Central memory CD8-positive, alpha-beta T cell (primary cell): ENCODE measurements around the gene NELL1.

Experiments used
- ATAC-seq: fragments of 150-1000 bp; cut with Tn5 transposase; replicated peaks from 2 replicates; pipeline ENCODE4 v1.10.0; 2022; ENCODE audit warnings: mild to moderate bottlenecking, moderate FRiP score, moderate number of reproducible peaks; ENCODE audit not compliant: poor library complexity, severe bottlenecking; ENCODE audit errors: extremely low read depth
- DNase-seq, 2 donors: peaks; one replicate each; pipeline ENCODE4 v3.0.0; 2021; ENCODE audit warnings: low spot score in 2 of 2
- H3K27ac Mint-ChIP-seq: one replicate; pipeline ENCODE4 v1.8.0; 2022; ENCODE audit warnings: low read depth, mild to moderate bottlenecking, moderate library complexity, mixed read lengths
- H3K27me3 Mint-ChIP-seq: one replicate; pipeline ENCODE4 v1.8.0; 2022; ENCODE audit warnings: mixed read lengths
- H3K36me3 Mint-ChIP-seq: one replicate; pipeline ENCODE4 v1.8.0; 2022; ENCODE audit warnings: mild to moderate bottlenecking, moderate library complexity, mixed read lengths; ENCODE audit not compliant: insufficient read depth
- H3K4me1 Mint-ChIP-seq: one replicate; pipeline ENCODE4 v1.8.0; 2022; ENCODE audit warnings: mixed read lengths
- H3K4me3 Mint-ChIP-seq: one replicate; pipeline ENCODE4 v1.8.0; 2022; ENCODE audit warnings: mild to moderate bottlenecking, moderate library complexity, mixed read lengths
- H3K9me3 Mint-ChIP-seq: one replicate; pipeline ENCODE4 v1.8.0; 2022; ENCODE audit warnings: mixed read lengths

The NELL1 gene

DNA sequence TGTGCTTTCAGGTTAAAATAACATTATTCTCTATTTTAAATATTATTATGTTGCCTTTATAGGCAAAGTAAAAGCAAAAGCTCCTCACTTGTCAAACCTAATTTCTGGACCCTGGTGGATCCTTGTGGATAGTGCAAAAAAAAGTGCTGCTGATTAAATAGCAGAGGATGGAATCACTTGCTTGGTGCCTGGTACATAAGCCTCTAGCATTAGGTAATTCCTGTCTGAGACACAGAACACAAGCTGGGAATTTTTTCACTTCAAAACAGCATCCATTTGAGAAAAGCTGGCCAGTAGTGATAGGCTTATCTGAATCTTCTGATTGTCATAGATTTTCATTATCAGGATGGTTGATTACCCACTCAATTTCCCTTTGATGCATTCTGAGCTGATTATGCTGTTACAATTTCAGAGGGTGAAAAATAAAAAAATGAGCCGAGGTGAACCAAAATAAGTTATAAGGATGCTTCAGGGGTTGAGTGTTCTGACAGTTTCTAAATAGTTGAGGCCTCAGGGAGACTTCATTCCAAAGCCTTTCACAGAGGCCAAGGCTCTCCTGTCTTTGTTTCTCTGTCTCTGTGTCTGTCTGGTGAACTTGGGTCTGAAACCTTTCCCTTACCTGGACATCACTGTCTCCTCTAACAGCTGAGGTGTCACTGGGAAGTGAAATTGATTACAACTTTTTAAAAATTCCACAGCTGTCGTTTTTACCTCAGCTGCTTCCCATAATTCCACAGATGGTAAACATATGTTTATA is 242.9 kb downstream of the NELL1 start:
- Mint-ChIP-seq H3K27ac (no peak overlapping the region), H3K9me3 (peaks cover 6% of the 10 kb centered on the region), H3K4me3 (no peak overlapping the region), H3K27me3 (no peaks in the 10 kb centered on the region), H3K4me1 (no peaks in the 10 kb centered on the region), H3K36me3 (no peaks in the 10 kb centered on the region)
- DNase-seq (no peak), ATAC-seq (no peak)

DNA sequence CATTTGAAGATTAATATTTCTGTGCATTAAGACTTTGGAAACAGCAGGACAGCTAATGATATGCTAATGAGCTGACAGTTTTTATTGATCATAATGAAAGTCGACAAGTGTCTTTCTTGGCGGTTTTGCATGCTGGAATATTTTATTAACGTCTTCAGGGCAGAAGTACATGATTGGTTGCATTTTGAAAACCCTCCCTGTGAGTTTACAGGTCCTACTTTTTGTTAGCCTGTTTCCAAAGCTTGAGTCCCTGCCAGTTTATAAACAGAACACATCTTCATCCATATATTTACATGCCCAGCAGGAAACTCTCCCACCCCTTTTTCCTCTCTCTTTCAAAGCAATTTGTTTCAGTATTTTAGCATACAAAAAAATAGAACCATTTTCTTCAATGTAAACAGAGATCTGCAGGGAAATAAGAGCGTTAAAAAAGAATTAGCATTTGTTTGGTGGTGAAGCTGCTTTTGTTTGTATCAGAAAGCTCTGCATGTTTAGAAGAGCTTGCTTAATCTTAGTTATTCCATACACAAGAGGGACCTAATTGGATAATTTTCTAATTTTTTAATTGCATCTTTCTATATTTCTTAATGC is 243.6 kb downstream of the NELL1 start:
- no peak for ATAC-seq
- H3K27me3 Mint-ChIP-seq: no peaks in the 10 kb centered on the region
- H3K27ac Mint-ChIP-seq: no peak overlapping the region
- no peak for DNase-seq
- H3K4me1 Mint-ChIP-seq: no peaks in the 10 kb centered on the region
- H3K36me3 Mint-ChIP-seq: no peaks in the 10 kb centered on the region
- peaks cover 2% of the 10 kb centered on the region for H3K9me3 Mint-ChIP-seq
- H3K4me3 Mint-ChIP-seq: no peak overlapping the region

DNA sequence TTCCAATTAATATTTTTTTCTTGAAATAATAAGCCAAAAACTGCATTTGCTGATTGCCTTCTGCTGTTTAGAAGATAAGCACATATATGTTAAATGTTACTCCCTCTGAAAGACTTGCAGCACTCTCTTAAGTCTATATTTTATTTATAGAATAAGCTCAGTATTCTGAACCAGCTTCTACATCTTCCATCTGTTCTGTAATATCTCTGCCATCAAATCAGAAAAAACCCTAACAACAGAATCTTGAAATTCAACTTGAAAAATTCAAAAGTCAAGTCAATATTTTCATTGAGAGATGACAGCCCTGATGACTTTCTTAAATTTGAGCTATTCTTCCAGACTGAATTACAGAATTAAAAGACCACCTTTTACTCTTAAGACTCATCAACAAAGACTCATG is 247.9 kb downstream of the NELL1 start:
- Mint-ChIP-seq H3K9me3 (peaks cover 7% of the 10 kb centered on the region), H3K36me3 (no peaks in the 10 kb centered on the region), H3K4me3 (no peak overlapping the region), H3K27me3 (no peaks in the 10 kb centered on the region), H3K4me1 (no peaks in the 10 kb centered on the region), H3K27ac (no peak overlapping the region)
- no peak for ATAC-seq
- DNase-seq: no peak

DNA sequence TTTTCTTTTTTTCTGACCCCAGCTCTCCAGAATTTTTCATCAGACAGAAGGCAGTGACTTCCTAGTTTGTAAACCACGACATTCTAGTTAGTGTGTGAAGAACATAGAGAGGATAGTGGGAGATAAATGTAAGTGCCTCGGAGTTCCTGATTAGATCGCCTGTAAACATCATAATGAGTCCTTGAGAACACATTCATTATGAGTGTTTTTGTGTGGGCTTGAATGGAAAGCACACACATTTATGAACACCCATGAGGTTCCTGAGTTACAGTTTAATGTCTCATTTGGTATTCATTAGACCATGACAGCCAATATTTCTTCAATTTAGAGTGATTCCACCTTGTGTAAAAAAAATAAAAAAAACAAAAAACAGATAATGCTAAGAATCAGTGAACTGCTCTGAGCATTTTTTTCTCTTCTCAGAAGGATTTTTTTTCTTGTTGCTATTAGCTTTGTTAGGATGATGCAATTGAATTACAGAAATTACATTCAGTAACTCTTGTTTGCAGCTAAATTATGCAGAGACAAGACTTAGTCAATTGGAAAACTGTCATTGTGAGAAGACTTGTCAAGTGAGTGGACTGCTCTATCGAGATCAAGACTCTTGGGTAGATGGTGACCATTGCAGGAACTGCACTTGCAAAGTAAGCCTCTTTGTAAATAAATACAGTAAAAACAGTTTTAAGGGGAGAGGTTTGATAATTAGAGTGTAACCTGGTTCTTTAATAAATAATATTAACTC is 257.6 kb downstream of the NELL1 start:
- Mint-ChIP-seq H3K36me3 (no peaks in the 10 kb centered on the region), H3K9me3 (peaks cover 11% of the 10 kb centered on the region), H3K27ac (no peak overlapping the region), H3K27me3 (no peaks in the 10 kb centered on the region), H3K4me1 (no peaks in the 10 kb centered on the region), H3K4me3 (no peak overlapping the region)
- ATAC-seq: no peak
- no peak for DNase-seq

DNA sequence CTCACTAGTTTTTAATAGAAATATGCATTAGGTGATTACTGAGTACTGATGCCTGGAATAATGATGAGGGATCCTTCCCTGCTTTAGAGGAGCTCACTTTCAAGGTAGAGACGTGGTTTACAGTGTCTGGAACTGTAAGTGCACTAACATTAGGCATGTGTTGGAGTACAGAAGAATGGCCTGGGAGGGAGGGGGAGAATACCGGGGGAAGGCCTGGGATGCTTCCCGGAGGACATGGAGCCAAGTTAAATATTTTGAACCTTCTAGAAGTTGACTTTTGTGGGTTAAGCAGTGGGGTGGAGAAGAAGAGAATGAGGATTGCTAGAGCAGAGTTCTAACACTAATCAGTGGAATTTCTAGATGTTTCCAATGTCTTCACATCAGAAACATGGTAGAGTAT is 261.6 kb downstream of the NELL1 start:
- no peak overlapping the region for H3K4me3 Mint-ChIP-seq
- ATAC-seq (no peak), DNase-seq (no peak)
- no peaks in the 10 kb centered on the region for H3K36me3 Mint-ChIP-seq
- H3K4me1 Mint-ChIP-seq: no peaks in the 10 kb centered on the region
- H3K9me3 Mint-ChIP-seq: peaks cover 29% of the 10 kb centered on the region
- no peaks in the 10 kb centered on the region for H3K27me3 Mint-ChIP-seq
- H3K27ac Mint-ChIP-seq: no peak overlapping the region

DNA sequence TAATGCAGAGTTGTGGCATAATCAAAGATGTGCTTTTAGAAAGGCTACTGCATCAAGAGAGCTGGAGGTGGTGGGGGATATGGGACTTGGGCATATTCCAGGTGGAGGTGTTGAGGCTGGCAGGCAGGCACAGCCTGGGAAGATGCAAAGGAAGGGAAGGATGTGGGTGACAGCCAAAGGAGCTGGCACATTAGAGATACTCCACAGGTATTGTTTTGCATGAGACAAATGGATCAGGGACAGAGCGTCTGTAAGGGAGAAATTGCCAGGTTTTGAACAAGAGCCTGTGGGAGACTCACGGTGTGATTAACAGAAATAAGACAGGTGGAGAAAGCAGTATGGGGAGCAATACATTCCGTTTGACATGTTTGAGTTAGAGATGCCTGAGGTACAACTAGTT is 263.7 kb downstream of the NELL1 start:
- H3K9me3 Mint-ChIP-seq: peaks cover 24% of the 10 kb centered on the region
- no peak for ATAC-seq
- no peak overlapping the region for H3K27ac Mint-ChIP-seq
- no peaks in the 10 kb centered on the region for H3K36me3 Mint-ChIP-seq
- no peak overlapping the region for H3K4me3 Mint-ChIP-seq
- no peaks in the 10 kb centered on the region for H3K4me1 Mint-ChIP-seq
- DNase-seq: no peak
- no peaks in the 10 kb centered on the region for H3K27me3 Mint-ChIP-seq

DNA sequence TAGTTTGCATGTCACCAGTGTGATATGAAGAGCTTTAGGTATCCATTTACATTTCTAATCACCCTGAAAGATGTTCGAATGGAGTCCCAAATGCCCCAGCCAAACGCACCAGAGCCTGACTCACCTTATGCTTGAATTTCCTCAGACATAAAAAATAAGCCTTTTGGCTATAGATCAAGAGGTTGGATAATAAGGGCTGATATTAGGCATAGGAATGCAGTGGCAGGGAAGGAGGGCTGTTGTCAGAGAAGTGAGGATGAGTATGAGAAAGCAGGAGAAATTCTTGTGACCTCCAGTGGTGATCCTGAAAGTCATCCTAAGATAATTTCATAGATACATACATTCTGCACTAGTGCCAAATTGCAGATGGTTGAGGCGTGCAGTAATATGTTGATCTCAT is 264.6 kb downstream of the NELL1 start:
- DNase-seq: no peak
- ATAC-seq: no peak
- Mint-ChIP-seq H3K27me3 (no peaks in the 10 kb centered on the region), H3K4me3 (no peak overlapping the region), H3K27ac (no peak overlapping the region), H3K4me1 (no peaks in the 10 kb centered on the region), H3K9me3 (peaks cover 28% of the 10 kb centered on the region), H3K36me3 (no peaks in the 10 kb centered on the region)

DNA sequence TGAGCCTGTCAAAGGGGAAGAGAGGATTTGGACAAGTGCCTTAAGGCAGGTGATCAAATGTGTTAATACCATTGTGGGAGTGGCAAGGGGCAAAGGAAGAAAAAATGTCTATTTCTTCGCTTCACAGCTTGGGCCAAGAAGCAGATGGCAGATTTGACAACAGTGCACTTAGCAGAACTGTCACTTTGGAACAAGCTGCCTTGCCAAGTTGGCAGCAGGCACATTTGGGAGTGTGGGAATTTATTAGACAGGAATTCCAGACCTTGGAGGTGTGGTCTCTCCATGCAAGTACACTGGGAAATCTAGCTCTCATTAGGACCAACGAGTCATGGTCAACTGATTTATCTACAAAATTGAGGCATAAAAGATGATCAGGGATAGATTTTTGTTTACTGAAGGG is 265.1 kb downstream of the NELL1 start:
- Mint-ChIP-seq H3K27me3 (no peaks in the 10 kb centered on the region), H3K27ac (no peak overlapping the region), H3K4me1 (no peaks in the 10 kb centered on the region), H3K4me3 (no peak overlapping the region), H3K9me3 (peaks cover 33% of the 10 kb centered on the region), H3K36me3 (no peaks in the 10 kb centered on the region)
- ATAC-seq (no peak), DNase-seq (no peak)

DNA sequence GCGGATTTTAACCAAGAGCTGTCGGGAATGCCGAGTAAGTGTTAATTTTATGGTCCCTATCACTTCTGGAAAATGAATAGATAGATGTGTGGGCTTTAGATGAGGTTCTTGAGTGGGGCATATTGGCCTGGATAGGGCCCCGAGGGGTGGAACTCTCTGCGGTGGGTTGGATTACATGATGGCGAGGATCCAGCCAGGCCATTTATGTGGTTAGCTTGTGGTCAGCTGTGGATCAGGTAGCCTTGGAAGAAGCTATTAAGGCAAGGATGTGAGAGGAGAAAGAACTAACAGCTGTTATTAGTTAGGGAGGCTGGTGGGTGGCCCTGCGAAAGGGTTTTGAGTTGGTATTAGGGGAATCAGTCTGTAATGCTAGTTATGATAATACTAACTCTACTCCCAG is 268.4 kb downstream of the NELL1 start:
- DNase-seq: no peak
- Mint-ChIP-seq H3K4me1 (no peaks in the 10 kb centered on the region), H3K27me3 (no peaks in the 10 kb centered on the region), H3K9me3 (peaks cover 38% of the 10 kb centered on the region), H3K27ac (no peak overlapping the region), H3K36me3 (no peaks in the 10 kb centered on the region), H3K4me3 (no peak overlapping the region)
- ATAC-seq: no peak

DNA sequence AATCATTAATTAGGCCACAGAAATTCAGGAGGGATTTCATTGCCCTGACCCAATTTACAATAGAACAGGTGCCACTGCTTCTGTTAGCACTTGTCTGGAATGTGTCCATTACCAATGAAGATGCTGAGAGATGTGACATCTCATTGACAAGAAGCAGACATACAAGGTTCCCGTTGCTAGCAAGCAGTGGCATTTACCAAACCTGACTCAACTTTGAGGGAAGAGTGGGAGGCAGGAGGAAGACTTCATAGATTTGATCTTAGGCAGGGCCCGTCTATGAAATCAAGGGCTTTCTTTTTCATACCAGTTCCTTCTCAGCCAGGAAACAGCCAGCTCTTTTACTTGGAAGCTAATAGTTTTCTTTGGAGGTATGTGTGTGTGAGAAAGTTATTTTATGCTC is 280.2 kb downstream of the NELL1 start:
- H3K36me3 Mint-ChIP-seq: no peaks in the 10 kb centered on the region
- H3K27me3 Mint-ChIP-seq: no peaks in the 10 kb centered on the region
- H3K27ac Mint-ChIP-seq: no peak overlapping the region
- DNase-seq: no peak
- no peaks in the 10 kb centered on the region for H3K4me1 Mint-ChIP-seq
- H3K9me3 Mint-ChIP-seq: peaks cover 6% of the 10 kb centered on the region
- H3K4me3 Mint-ChIP-seq: no peak overlapping the region
- no peak for ATAC-seq

DNA sequence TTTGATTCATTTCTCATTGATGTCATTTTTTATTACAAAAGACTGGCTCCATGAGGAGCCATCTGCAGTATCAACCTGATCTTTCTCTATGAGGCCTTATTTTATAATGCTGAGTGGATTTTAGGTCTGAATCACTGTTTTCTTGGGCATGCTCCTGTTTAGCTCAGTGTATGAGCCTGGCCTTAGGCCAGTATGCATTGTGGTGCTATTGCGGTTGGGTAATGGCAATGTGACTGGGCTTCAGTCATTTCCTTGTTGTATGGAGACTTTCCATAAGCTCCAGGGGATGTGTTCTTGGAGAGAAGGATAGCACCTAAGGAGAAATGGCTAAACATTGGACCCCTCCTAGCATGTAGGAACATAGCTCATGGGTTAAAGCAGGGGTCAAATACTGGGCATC is 293.2 kb downstream of the NELL1 start:
- Mint-ChIP-seq H3K27ac (no peak overlapping the region), H3K4me3 (no peak overlapping the region), H3K27me3 (no peaks in the 10 kb centered on the region), H3K9me3 (peaks cover 11% of the 10 kb centered on the region), H3K36me3 (no peaks in the 10 kb centered on the region), H3K4me1 (no peaks in the 10 kb centered on the region)
- DNase-seq (no peak), ATAC-seq (no peak)

DNA sequence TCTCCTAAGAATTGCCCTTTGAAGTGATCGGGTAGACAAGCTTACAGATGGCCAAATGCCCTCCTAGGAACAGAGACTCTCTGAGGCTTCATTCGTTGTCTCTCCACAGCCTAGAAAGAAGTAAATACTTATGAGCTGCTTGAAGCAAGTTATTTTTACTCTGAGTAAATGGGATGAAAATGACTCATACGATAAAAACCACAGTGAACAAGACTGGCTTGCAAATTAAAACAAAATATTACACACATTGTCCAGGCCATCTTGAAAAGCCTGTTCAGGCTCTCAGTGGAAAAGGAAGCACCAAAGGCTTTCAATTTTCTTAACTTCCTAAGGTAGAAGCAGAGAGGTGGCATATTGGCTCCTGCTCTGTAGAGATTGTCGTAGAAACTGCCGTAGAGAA is 294.2 kb downstream of the NELL1 start:
- no peaks in the 10 kb centered on the region for H3K4me1 Mint-ChIP-seq
- H3K36me3 Mint-ChIP-seq: no peaks in the 10 kb centered on the region
- ATAC-seq (no peak), DNase-seq (no peak)
- H3K9me3 Mint-ChIP-seq: peaks cover 11% of the 10 kb centered on the region
- H3K27ac Mint-ChIP-seq: no peak overlapping the region
- no peak overlapping the region for H3K4me3 Mint-ChIP-seq
- H3K27me3 Mint-ChIP-seq: no peaks in the 10 kb centered on the region

DNA sequence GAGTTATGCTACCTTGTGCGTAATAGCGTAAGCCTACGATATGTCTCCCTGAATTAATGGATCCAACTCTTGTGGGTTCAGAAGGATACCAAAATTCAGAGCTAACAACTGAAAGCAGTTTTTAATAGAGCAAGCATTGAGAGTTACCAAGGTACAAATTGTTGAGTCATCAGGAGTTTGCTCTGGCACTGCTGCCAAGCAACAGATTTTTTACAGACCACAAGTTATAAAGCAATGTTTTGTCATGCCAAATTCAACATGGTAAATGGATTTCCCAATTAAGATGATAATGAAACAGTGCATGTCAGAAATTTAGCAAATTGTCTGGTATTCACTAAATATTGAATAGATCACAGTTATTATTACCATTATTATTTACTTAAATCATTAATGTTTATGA is 295.6 kb downstream of the NELL1 start:
- Mint-ChIP-seq H3K9me3 (peaks cover 11% of the 10 kb centered on the region), H3K4me3 (no peak overlapping the region), H3K27me3 (no peaks in the 10 kb centered on the region), H3K4me1 (no peaks in the 10 kb centered on the region), H3K36me3 (no peaks in the 10 kb centered on the region), H3K27ac (no peak overlapping the region)
- ATAC-seq: no peak
- no peak for DNase-seq
